ENCODE measurements around the gene HFE.

The HFE gene

GRCh38 chr6:26141378-26141904 is 54.2 kb downstream of the HFE start:
- Histone ChIP-seq H3K27me3 (ENCODE audit: insufficient read depth, low read length) (no peaks in the 10 kb centered on the region), H3K4me1 (ENCODE audit: insufficient read depth, low read length) (peaks cover 24% of the 10 kb centered on the region), H3K4me3 (ENCODE audit: low read length) (no peak overlapping the region), H3K36me3 (ENCODE audit: insufficient read depth, low read length) (no peaks in the 10 kb centered on the region), H2AFZ (ENCODE audit: low read depth, low read length) (peak overlapping the region; percentile 1), H3K9me3 (ENCODE audit: low read length) (no peaks in the 10 kb centered on the region)

DNA sequence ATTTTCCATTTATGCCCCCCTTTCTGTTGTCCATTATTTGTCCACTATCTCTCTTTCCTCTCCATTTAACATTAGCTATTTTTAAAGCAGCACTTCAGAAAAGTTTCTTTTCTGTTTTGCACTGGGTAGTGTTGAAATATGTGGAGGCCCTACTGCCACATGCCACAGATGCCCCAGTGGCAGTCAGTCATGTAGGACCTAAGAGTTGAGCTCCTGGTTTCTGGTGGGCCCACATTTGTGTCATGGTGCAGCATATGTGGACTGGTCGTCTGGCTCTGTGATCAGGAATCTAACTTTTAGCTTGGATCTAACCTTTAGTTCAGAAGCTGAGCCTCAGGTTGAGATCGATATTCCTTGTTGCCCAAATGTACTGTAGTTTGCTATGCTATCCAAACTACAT is 54.8 kb downstream of the HFE start:
- Histone ChIP-seq H3K4me3 (ENCODE audit: low read length) (no peak overlapping the region), H3K4me1 (ENCODE audit: insufficient read depth, low read length) (peaks cover 24% of the 10 kb centered on the region), H3K27me3 (ENCODE audit: insufficient read depth, low read length) (no peaks in the 10 kb centered on the region), H3K9me3 (ENCODE audit: low read length) (no peaks in the 10 kb centered on the region), H3K36me3 (ENCODE audit: insufficient read depth, low read length) (no peaks in the 10 kb centered on the region), H2AFZ (ENCODE audit: low read depth, low read length) (peak overlapping the region; percentile 1)
